ENCODE measurements around the gene TSG101. TPM values are rescaled to one million over a fixed set of nuclear protein-coding genes. Genes with fewer than 3 reads are reported as not detected.

TSG101 gene
- total and polyA plus RNA-seq, 2 experiments from 2014 or later = 59.4 to 102 TPM

GRCh38 chr11:18452927-18453326 is 73.8 kb downstream of the TSG101 start:
- Histone ChIP-seq H3K27me3 (ENCODE audit: insufficient read depth) (peaks cover 6% of the 10 kb centered on the region; the same call in 1 of the 2 replicates), H3K27ac (ENCODE audit: low read depth) (no peak overlapping the region), H4K20me1 (replicated peaks; ENCODE audit: insufficient read depth) (no peaks in the 10 kb centered on the region), H2AFZ (no peak overlapping the region), H3K4me3 (no peak overlapping the region), H3K9me2 (ENCODE audit: insufficient read depth) (no peaks in the 10 kb centered on the region), H3K4me2 (no peak overlapping the region), H3F3A (replicated peaks; ENCODE audit: low read depth) (no peaks in the 10 kb centered on the region), H3K79me2 (replicated peaks; ENCODE audit: insufficient read depth) (no peaks in the 10 kb centered on the region), H3K4me1 (ENCODE audit: insufficient read depth) (no peaks in the 10 kb centered on the region), H3K36me3 (ENCODE audit: insufficient read depth) (no peaks in the 10 kb centered on the region)
- H3K36me3 Mint-ChIP-seq (ENCODE audit: low read depth) = no peaks in the 10 kb centered on the region
- ATAC-seq = no peak
- no peak for DNase-seq (ENCODE audit: low spot score)
- peaks cover 7% of the 10 kb centered on the region for H3K27me3 Mint-ChIP-seq (ENCODE audit: insufficient read depth, low read depth, poor library complexity)
- TF ChIP-seq REST (IDR thresholded peaks at IDR 0.05; ENCODE audit: unreplicated experiment) (no peak), ZNF114 (CRISPR knock-in tag; IDR thresholded peaks at IDR 0.05) (no peak), NANOG (IDR thresholded peaks at IDR 0.05; ENCODE audit: borderline replicate concordance) (no peak), CREB1 (CRISPR knock-in tag; IDR thresholded peaks at IDR 0.05; ENCODE audit: low read depth) (no peak), EZH2phosphoT487 (IDR thresholded peaks at IDR 0.05; ENCODE audit: unreplicated experiment) (no peak), POLR2AphosphoS5 (IDR thresholded peaks at IDR 0.05; ENCODE audit: low read depth) (no peak), ZNF462 (CRISPR knock-in tag; IDR thresholded peaks at IDR 0.05) (no peak), EZH2 (IDR thresholded peaks at IDR 0.05; ENCODE audit: low read depth, unreplicated experiment) (no peak), ETS1 (IDR thresholded peaks at IDR 0.05) (no peak), CTCF (conservative IDR thresholded peaks at IDR 0.05; ENCODE audit: low read depth in 2 of 2) (no peak), ZNF331 (CRISPR knock-in tag; IDR thresholded peaks at IDR 0.05; ENCODE audit: low read depth) (no peak), JUNB (IDR thresholded peaks at IDR 0.05; ENCODE audit: unreplicated experiment) (no peak), STAT1 (IDR thresholded peaks at IDR 0.05; ENCODE audit: unreplicated experiment) (no peak)
- H3K4me3 Mint-ChIP-seq = no peak overlapping the region
- no peaks in the 10 kb centered on the region for H3K9me3 Mint-ChIP-seq
- no peaks in the 10 kb centered on the region; the same call in 2 of the 3 replicates for H3K4me1 Mint-ChIP-seq
- H3K27ac Mint-ChIP-seq = no peak overlapping the region
